HG02588 (cell line): ENCODE data around the gene HIPK2.

ENCODE experiments used
- ATAC-seq: cut with Tn5 transposase; IDR thresholded peaks from one replicate; pipeline ENCODE4 v1.9.1; 2021; ENCODE audit warnings: mild to moderate bottlenecking, moderate library complexity; ENCODE audit not compliant: unreplicated experiment

Gene HIPK2

GRCh38 chr7:139523968-139524815 lies 253.6 kb downstream of the HIPK2 start:
- no peak for ATAC-seq

- no peak for ATAC-seq
Measured at GRCh38 chr7:139523199-139523941, 254.4 kb downstream of the HIPK2 start, which contains the start of gene CLEC2L. Gene CLEC2L, plus strand, starts transcription at chr7:139523685. Its CDS starts 243 bp downstream, at chr7:139523928.

- no peak for ATAC-seq
Measured at GRCh38 chr7:139522830-139523198, 255.0 kb downstream of the HIPK2 start.

- no peak for ATAC-seq
Measured at GRCh38 chr7:139521439-139521838, 256.4 kb downstream of the HIPK2 start.

GRCh38 chr7:139515266-139515665 lies 262.5 kb downstream of the HIPK2 start:
- no peak for ATAC-seq
